ENCODE results near the gene PITPNC1.
"Not testable (repeated sequence)": the region's sequence is repeated elsewhere in the genome, so short reads cannot be mapped to it uniquely, and the experiment has no call there.

PITPNC1 gene

GRCh38 chr17:67687511-67687910 is 310.4 kb downstream of the PITPNC1 start:
- DNase-seq (ENCODE audit: low read depth): no peak

- DNase-seq (ENCODE audit: low read depth): no peak
Measured at GRCh38 chr17:67689534-67690177, 312.6 kb downstream of the PITPNC1 start.

GRCh38 chr17:67693811-67694210 is 316.7 kb downstream of the PITPNC1 start:
- no peak for DNase-seq (ENCODE audit: low read depth)

- no peak for DNase-seq (ENCODE audit: low read depth)
Measured at GRCh38 chr17:67696347-67696746, 319.3 kb downstream of the PITPNC1 start.

GRCh38 chr17:67696853-67697498 is 319.9 kb downstream of the PITPNC1 start:
- no peak for DNase-seq (ENCODE audit: low read depth)

- no peak for DNase-seq (ENCODE audit: low read depth)
Measured at GRCh38 chr17:67700037-67700724, 323.1 kb downstream of the PITPNC1 start.

GRCh38 chr17:67700725-67701119 is 323.6 kb downstream of the PITPNC1 start:
- DNase-seq (ENCODE audit: low read depth): no peak

- not testable (repeated sequence) for DNase-seq (ENCODE audit: low read depth)
Measured at GRCh38 chr17:67702861-67703260, 325.8 kb downstream of the PITPNC1 start.

GRCh38 chr17:67707442-67707841 is 330.4 kb downstream of the PITPNC1 start:
- no peak for DNase-seq (ENCODE audit: low read depth)

GRCh38 chr17:67708378-67708777 is 331.3 kb downstream of the PITPNC1 start:
- DNase-seq (ENCODE audit: low read depth): no peak

- DNase-seq (ENCODE audit: low read depth): no peak
Measured at GRCh38 chr17:67711916-67712315, 334.8 kb downstream of the PITPNC1 start.

GRCh38 chr17:67712375-67712774 is 335.3 kb downstream of the PITPNC1 start:
- no peak for DNase-seq (ENCODE audit: low read depth)

GRCh38 chr17:67713169-67713568 is 336.1 kb downstream of the PITPNC1 start:
- DNase-seq (ENCODE audit: low read depth): no peak

GRCh38 chr17:67716405-67716798 is 339.3 kb downstream of the PITPNC1 start:
- DNase-seq (ENCODE audit: low read depth): no peak

GRCh38 chr17:67717192-67717623 is 340.1 kb downstream of the PITPNC1 start:
- DNase-seq (ENCODE audit: low read depth): no peak

- DNase-seq (ENCODE audit: low read depth): peak; percentile 99
Measured at GRCh38 chr17:67717624-67718324, 340.7 kb downstream of the PITPNC1 start, which contains the start of gene NOL11. TSS of gene NOL11 (plus strand) at chr17:67717936. CDS start at chr17:67717948, 12 bp downstream.

- peak; percentile 2 for DNase-seq (ENCODE audit: low read depth)
Measured at GRCh38 chr17:67718325-67718941, 341.4 kb downstream of the PITPNC1 start.

GRCh38 chr17:67725373-67725791 is 348.3 kb downstream of the PITPNC1 start:
- no peak for DNase-seq (ENCODE audit: low read depth)

GRCh38 chr17:67725807-67726206 is 348.7 kb downstream of the PITPNC1 start:
- no peak for DNase-seq (ENCODE audit: low read depth)

GRCh38 chr17:67727152-67728039 is 350.3 kb downstream of the PITPNC1 start:
- DNase-seq (ENCODE audit: low read depth): not testable (repeated sequence)

GRCh38 chr17:67729903-67730302 is 352.8 kb downstream of the PITPNC1 start:
- DNase-seq (ENCODE audit: low read depth): no peak
